ENCODE results near the gene BAAT. TPM values are rescaled to one million over a fixed set of nuclear protein-coding genes. Genes with fewer than 3 reads are reported as not detected.
"Not testable (repeated sequence)": the region's sequence is repeated elsewhere in the genome, so short reads cannot be mapped to it uniquely, and the experiment has no call there.

The BAAT gene
- total RNA-seq, 1 donor from 2014 or later: not detected

DNA sequence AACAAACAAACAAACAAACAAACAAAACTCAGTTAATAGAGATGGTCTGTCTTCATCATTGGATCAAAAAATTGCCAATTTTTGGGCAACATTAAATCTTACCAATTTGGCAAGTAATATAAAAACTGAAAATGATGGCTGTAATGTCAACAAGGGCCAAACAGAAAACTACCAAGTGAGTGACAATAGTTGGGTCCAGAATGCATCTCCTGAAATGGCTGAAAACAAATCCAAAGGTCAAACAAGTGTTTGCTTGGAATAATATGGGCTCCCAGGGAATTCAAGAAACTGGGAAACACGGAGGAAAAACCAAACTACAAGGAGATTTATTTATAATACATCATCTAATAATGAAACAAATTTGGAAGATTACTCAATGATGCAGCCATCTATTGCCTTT is 25.1 kb downstream of the BAAT start:
- no peak for DNase-seq

- no peak for DNase-seq
Observed at GRCh38 chr9:101356619-101357018, 28.2 kb downstream of the BAAT start.

- DNase-seq: no peak
Observed at GRCh38 chr9:101354765-101355708, 29.8 kb downstream of the BAAT start.

DNA sequence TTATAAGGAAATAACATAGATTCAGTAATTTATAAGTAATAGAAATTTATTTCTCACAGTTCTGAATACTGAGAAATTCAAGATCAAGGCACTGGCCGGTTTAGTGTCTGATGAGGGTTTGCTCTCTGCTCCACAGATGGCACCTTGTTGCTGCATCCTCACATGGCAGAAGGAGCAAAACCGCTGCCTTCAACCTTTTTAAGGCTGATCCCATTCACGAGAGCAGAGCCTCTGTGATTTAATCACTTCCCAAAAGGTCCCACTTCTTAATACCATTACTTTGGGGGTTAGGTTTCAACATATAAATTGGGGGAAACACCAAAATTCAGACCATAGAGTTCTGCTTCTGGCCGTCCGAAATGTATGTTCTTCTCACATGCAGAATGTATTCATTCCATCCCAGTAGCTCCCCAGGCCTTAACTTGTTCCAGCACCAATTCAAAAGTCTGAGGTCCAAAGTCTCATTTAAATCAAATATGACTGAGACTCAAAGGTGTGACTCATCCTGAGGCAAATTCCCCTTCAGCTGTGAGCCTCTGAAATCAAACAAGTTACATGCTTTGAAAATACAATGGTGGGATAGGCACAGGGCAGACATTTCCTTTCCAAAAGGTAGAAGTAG is 30.6 kb downstream of the BAAT start:
- DNase-seq: no peak

DNA sequence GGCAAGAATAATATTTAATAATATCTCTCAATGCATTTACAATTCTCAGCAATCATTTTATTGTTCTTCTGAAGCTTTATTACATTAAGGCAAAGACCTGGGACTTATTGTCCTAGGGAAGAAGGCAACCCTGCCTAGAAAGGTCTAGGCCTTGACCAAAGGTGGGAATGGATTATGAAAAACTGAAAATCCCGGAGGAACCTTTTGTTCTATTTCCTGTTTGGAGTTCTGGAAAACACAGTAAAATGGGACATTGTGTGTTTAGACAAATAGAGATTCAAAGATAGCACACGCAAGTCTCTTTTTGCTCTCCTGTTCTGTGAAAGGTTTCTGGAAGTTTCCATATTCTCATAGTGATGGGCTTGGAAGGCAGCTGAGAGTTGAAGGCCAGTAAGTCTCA is 31.1 kb downstream of the BAAT start:
- DNase-seq: no peak

GRCh38 chr9:101352892-101353463 is 31.8 kb downstream of the BAAT start:
- no peak for DNase-seq

- DNase-seq: no peak
Observed at GRCh38 chr9:101350285-101350684, 34.5 kb downstream of the BAAT start.

DNA sequence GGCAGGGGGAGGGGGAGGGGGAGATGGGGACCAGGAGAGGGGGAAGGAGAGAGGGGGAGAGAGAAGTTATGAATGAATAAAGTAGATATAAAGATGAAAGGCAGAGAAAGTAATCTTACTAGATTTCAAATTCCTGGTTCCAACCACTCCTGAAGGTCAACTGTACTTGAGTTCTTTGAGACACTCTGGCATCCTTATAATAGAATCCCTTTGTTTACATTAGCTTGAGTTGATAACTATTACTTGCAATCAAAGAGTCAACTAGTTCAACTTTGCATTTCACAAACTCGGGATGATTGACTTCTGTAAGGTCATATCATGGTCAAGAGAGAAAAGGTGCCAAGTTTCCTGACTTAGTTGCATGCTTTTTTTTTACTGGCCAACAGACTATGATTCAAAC is 42.2 kb downstream of the BAAT start:
- no peak for DNase-seq

GRCh38 chr9:101341958-101342357 is 42.8 kb downstream of the BAAT start:
- no peak for DNase-seq

DNA sequence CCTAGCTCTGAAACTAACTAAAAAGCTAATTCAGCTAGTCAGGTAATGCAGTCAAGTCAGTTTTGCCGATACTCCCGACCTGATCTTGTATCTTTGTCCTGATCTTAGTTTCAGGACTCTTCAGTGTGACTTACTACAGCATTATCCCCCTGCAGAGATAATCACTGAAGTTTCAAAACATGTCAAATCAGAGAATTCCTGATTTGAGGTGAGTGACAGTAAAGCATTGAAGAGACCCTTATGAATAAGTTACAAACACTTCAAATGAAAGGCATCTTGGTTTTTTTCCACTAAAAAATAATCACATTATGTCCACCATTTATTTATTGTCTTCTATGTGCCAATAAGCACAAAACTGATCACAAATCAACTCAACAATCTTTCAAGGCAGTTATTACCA is 47.6 kb downstream of the BAAT start:
- no peak for DNase-seq

- no peak for DNase-seq
Observed at GRCh38 chr9:101336091-101336490, 48.7 kb downstream of the BAAT start.

DNA sequence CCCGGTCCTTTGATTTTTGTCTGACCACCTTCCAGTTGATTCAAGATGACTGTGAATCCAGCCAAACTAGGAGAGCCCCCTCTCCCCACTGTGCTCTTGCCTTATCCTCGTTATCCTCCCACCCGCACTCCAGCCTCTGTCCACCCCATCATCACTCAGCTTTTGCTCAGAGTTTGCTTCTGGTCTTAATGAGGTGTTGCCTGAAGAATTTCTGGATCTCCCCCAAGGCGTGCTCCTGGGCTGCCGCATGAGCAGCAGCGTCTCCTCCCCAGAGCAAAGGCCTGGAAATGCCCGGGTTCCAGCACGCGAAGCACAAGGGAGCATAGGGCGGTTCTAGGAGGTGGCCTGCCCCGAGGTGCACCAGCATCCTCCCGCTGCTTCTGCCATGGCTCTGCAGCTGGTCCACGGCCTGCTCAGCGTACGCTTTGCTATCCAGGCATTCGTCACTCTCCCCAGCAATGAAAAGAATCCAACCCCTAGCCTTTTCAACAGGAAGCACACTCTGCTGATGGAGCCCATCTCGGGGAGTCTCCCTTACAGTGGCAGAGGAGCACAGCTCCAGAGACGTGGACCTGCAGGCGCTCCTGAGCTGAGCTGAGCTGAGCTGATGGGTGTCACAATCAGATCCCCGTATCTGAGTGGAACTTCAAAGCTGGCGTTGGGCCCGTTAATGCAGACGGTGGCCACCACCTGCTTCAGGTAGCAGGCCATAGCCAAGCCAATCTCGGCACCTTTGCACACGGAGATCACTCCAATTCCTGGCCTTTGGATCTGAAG is 50.7 kb downstream of the BAAT start:
- DNase-seq: no peak

DNA sequence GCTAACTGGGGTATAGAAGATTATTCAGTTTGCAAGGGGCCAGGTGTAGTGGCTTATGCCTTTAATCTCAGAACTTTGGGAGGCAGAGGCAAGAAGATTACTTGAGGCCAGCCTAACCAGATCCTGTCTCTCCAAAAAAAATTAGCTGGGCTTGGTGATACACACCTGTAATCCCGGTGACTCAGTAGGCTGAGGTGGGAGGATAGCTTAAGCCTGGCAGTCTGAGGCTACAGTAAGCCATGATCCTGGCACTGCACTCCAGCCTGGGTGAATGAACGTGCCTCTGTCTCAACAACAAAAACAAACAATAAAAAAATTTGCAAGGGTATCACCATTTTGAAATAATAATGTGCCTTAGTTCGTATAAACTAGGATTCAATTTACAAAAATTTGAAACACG is 51.3 kb downstream of the BAAT start:
- DNase-seq: no peak

GRCh38 chr9:101332362-101332761 is 52.4 kb downstream of the BAAT start:
- no peak for DNase-seq

DNA sequence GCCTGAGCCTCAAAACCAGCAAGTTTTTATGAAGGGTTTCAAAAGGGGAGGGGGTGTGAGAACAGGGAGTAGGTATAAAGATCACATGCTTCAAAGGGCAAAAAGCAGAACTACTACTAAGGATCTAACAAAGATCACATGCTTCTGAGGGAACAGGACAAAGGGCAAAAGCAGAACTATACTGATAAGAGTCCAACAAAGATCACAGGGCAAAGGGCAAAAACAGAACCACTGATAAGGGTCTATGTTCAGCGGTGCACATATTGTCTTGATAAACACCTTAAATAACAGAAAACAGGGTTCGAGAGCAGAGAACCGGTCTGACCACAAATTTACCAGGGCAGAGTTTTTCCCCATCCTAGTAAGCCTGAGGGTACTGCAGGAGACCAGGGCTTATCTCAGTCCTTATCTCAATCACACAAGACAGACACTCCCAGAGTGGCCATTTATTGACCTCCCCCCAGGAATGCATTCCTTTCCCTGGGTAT is 57.3 kb downstream of the BAAT start:
- not testable (repeated sequence) for DNase-seq

GRCh38 chr9:101326501-101326900 is 58.3 kb downstream of the BAAT start:
- DNase-seq: no peak

DNA sequence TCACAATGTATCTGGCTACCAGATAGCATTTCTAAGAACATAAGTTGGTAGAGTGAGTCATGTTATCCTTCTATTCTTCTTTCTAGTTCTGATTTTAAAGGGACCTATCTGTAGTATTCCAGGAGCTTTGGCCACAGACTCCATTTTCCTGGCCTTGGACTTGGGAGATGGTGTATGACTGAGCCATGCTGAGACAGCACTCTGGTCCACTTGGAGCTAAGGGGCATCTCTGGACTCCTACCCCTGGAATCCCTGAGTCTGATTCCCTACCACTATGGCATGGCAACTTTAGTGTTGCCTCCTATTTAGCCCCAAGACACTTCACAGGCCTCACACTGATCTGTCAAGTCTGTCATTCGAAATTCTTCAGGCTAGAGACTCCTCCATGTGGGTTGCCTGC is 58.8 kb downstream of the BAAT start:
- no peak for DNase-seq

GRCh38 chr9:101325053-101325452 is 59.8 kb downstream of the BAAT start:
- no peak for DNase-seq

- DNase-seq: no peak
Observed at GRCh38 chr9:101324245-101324804, 60.5 kb downstream of the BAAT start.

DNA sequence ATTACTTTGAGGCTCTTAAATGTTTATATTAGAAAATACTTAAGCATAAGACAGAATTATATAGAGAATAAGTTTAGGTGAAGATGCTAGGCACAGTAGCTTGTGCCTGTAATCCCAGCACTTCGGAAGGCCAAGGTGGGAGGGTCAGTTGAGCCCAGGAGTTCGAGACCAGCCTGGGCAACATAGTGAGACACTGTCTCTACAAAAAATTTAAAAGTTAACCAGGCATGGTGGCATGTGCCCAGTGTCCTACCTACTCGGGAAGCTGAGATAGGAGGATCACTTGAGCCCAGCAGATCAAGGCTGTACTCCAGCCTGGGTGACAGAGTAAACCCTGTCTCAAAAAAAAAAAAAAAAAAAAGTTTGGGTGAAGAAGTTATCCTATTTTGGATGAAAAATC is 61.7 kb downstream of the BAAT start:
- DNase-seq: no peak

DNA sequence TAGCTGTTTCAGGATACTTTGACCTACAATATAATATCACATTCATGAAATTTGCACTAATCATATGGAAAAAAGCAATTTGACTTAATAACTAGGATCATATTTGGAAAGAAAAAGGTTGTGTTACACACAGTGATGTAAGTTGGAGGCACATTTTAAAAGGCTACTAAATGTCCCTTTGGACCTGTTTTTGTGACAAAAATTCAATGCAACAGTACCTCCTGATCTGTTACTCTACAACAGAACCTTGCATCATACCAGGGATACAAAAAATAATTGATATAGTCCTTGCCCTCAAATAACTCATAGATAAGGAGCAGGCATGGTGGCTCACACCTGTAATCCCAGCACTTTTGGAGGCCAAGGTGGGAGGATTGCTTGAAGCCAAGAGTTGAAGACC is 67.1 kb downstream of the BAAT start:
- DNase-seq: no peak

- no peak for DNase-seq
Observed at GRCh38 chr9:101315112-101315450, 69.7 kb downstream of the BAAT start.

DNA sequence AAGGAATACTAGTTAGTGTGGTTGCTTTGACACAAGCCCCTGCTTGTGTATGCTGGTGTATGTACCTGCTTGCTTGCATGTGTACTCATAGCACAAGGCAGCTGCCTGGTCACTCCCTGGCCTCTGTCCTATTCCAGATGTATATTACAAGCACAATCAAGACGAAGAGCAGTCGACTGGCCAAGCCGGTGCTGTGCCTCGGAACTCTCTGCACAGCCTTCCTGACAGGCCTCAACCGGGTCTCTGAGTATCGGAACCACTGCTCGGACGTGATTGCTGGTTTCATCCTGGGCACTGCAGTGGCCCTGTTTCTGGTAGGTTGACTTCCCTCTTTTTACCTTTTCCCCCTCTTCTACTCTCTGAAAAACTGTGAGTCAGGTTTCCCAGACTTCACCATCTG is 72.1 kb downstream of the BAAT start:
- no peak for DNase-seq
